Heart left ventricle (tissue), 13 donors: Measurements from ENCODE around the gene YDJC.

Experiments
- CTCF ChIP-seq, 12 donors: fragments of 200-600 bp; sonication (generic) in 4 of 12; IDR thresholded peaks; one replicate each; pipeline versions ENCODE4 v1.5.0 to v1.8.0; 2018 to 2022; ENCODE audit warnings: antibody characterized with exemption in 12 of 12, mild to moderate bottlenecking in 5 of 12
- POLR2A ChIP-seq, 2 donors: fragments of 450-650 bp; IDR thresholded peaks; one replicate each; pipeline ENCODE4 v1.6.1; 2017; ENCODE audit warnings: antibody characterized with exemption in 2 of 2, mild to moderate bottlenecking in 2 of 2, moderate library complexity in 2 of 2
- donor health status: ischemic (EF 13 %, LVEDD 7.1; RV severe dilation, severe dysfunction).
- donor health status: DM: no; HTN: yes; CAD: no.
- donor health status: DM: no; HTN: no; CAD: no.
- donor health status: ischemic (EF 25% LVEDD 6.9; RV normal size, moderate dysfunction).
- donor health status: ischemic (EF 25% LVEDD 5.7; RV mildly dilated, moderate dysfunction).
- donor health status: ischemic (EF 35%, LVEDD 5.7; RV mildly dilated, moderate dysfunction).
- donor health status: nonischemic (EF 11% LVEDD 7.7; RV severe dilation, severe dysfunction).
- donor health status: DM: yes; HTN: yes; CAD: no.
- donor health status: PGD.
- donor health status: ischemic (EF 29% LVEDD 5.4; RV normal size, mild dysfunction).
- donor health status: nonischemic (EF 23%, LVEDD 6.1; RV moderate dilation, normal function).

GRCh38 chr22:21652010-21652546 is 22.3 kb upstream of the YDJC start:
- TF ChIP-seq CTCF (IDR thresholded peaks at IDR 0.05): no peak
- TF ChIP-seq POLR2A (IDR thresholded peaks at IDR 0.05): no peak
